Cardiac muscle cell (in vitro differentiated cells and primary cell): ENCODE results near the gene ZNF41. TPM values are rescaled to one million over a fixed set of nuclear protein-coding genes. Genes with fewer than 3 reads are reported as not detected.

Source experiments
- DNase-seq, 2 donors: peaks; one replicate each; pipeline versions ENCODE4 v3.0.0 to v3.0.0-alpha.2; 2010 to 2017; ENCODE audit warnings: low read depth in 1 of 2, low spot score in 1 of 2
- H3K27ac ChIP-seq: fragments of 200-600 bp; sonication (generic); 2 replicates; pipeline ENCODE4 v1.5.1; 2016
- H3K27me3 ChIP-seq: fragments of 200-600 bp; sonication (generic); 2 replicates; pipeline ENCODE4 v1.6.0; 2016; ENCODE audit warnings: control low read depth
- H3K36me3 ChIP-seq: fragments of 200-600 bp; sonication (generic); 2 replicates; pipeline ENCODE4 v1.5.1; 2016; ENCODE audit warnings: control low read depth
- H3K4me1 ChIP-seq: fragments of 200-600 bp; sonication (generic); 2 replicates; pipeline ENCODE4 v1.8.1; 2017; ENCODE audit warnings: low read depth, mild to moderate bottlenecking, mixed run types
- H3K4me3 ChIP-seq: fragments of 200-600 bp; sonication (generic); 2 replicates; pipeline ENCODE4 v1.5.1; 2016; ENCODE audit warnings: mild to moderate bottlenecking
- H3K9me3 ChIP-seq: fragments of 200-600 bp; sonication (generic); 2 replicates; pipeline ENCODE4 v1.5.1; 2017; ENCODE audit warnings: low read depth, mild to moderate bottlenecking, control low read depth
- polyA plus RNA-seq: library from polyadenylated mRNA; unstranded; fragments of >200 nt; fragmentation: Nextera tagmentation; extraction: Ambion mirVana; gene quantifications from 2 replicates; pipeline ENCODE4 v1.2.1, GENCODE V29; 2016
- total RNA-seq: library from RNA; depleted of rRNA; stranded (reverse); fragments of >200 nt; gene quantifications from 2 replicates; pipeline ENCODE4 v1.2.3, GENCODE V29; 2016
- TF ChIP-seq, protein P1 (sequence below): IDR thresholded peaks from 2 replicates; pipeline ENCODE4 v1.5.1; 2012; ENCODE audit warnings: low read depth, mild to moderate bottlenecking, low read length

ZNF41 gene
- total and polyA plus RNA-seq, 2 experiments from 2014 or later = 4.4 to 5.4 TPM

DNA sequence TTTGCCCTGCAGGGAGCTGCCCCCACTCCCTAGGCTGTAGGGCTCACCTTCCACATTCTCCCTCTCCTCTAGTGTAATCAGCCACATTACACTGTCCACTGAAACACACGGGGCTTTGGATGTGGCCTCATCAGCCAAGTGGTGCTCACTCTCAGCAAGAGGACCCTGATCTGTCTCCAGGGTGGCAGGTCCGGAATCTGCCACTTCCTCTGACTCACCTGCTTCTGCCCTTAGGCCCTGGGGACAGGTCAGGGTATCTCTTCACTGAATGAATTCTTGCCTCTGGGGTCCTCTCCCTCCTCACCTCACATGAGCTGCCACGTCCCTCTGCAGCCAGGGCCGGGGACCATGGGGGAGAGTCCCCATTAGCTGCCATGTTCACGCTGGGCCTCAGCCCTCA, 15.9 kb downstream of the ZNF41 start:
- no peak for DNase-seq
- TF ChIP-seq, protein P1, sequence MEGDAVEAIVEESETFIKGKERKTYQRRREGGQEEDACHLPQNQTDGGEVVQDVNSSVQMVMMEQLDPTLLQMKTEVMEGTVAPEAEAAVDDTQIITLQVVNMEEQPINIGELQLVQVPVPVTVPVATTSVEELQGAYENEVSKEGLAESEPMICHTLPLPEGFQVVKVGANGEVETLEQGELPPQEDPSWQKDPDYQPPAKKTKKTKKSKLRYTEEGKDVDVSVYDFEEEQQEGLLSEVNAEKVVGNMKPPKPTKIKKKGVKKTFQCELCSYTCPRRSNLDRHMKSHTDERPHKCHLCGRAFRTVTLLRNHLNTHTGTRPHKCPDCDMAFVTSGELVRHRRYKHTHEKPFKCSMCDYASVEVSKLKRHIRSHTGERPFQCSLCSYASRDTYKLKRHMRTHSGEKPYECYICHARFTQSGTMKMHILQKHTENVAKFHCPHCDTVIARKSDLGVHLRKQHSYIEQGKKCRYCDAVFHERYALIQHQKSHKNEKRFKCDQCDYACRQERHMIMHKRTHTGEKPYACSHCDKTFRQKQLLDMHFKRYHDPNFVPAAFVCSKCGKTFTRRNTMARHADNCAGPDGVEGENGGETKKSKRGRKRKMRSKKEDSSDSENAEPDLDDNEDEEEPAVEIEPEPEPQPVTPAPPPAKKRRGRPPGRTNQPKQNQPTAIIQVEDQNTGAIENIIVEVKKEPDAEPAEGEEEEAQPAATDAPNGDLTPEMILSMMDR = no peak

DNA sequence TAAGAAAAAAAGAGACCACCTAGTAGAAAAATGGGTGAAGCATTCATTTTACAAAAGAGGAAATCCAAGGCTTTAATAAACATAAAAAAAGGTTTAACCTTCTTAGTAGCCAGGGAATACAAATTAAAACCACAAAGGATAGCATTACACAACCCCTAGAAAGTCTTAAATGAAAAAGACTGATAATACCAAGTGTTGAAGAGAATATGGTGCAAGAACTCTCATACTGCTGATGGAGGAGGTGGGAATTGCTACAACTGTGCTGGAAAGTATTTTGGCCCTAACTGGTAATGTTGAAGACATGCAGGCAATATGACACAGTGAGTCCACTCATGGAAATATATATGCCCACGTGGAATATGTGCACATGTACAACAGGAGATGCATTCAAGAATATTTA, 22.5 kb downstream of the ZNF41 start:
- Histone ChIP-seq H3K4me1 (no peaks in the 10 kb centered on the region), H3K9me3 (no peaks in the 10 kb centered on the region), H3K4me3 (no peak overlapping the region), H3K27me3 (no peaks in the 10 kb centered on the region), H3K27ac (no peak overlapping the region), H3K36me3 (no peaks in the 10 kb centered on the region)
- no peak for DNase-seq
- TF ChIP-seq, protein P1 = no peak

More for the DNA sequence above, 15.9 kb downstream of the ZNF41 start:
- H3K27me3 ChIP-seq = no peaks in the 10 kb centered on the region
- H3K9me3 ChIP-seq = no peaks in the 10 kb centered on the region
- no peaks in the 10 kb centered on the region for H3K4me1 ChIP-seq
- H3K4me3 ChIP-seq = no peak overlapping the region
- H3K27ac ChIP-seq = no peak overlapping the region
- H3K36me3 ChIP-seq = no peaks in the 10 kb centered on the region

DNA sequence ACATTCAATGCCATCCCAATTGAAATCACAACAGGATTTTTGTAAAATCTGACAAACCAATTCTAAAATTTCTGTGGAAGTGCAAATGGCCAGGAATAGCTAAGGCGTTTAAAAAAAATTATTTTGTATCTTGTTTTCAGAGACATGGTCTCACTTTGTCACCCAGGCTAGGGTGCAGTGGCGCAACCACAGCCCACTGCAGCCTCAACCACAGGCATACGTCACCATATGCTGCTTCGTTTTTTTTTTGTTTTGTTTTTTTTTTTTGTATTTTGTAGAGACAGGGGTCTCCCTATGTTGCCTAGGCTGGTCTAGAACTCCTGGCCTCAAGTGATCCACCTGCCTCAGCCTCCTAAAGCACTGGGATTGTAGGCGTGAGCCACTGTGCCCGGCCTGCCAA, 24.5 kb downstream of the ZNF41 start:
- Histone ChIP-seq H3K36me3 (no peaks in the 10 kb centered on the region), H3K27me3 (no peaks in the 10 kb centered on the region)
- no peak for DNase-seq

DNA sequence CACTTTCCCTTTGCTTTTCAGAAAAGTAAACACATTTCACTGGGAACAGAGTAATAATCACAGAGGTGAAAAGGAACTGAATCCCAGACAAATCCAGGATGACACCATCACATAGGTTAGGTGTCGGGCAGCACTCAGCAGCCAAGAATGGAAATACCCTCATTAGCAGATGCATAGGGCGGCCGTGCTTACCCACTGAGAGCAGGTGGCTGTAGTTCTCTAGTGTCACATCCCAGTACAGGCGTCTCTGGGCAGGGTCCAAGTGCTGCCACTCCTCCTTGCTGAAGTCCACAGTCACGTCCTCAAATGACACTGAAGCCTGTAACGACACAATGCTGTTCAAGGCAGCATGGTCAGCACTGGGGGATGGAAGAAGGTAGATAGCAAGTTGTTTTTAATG, 26.9 kb downstream of the ZNF41 start:
- TF ChIP-seq, protein P1 = no peak
- no peaks in the 10 kb centered on the region for H3K27me3 ChIP-seq
- H3K4me1 ChIP-seq = no peaks in the 10 kb centered on the region
- no peaks in the 10 kb centered on the region for H3K9me3 ChIP-seq
- H3K4me3 ChIP-seq = no peak overlapping the region
- DNase-seq = no peak
- H3K27ac ChIP-seq = no peak overlapping the region
- H3K36me3 ChIP-seq = no peaks in the 10 kb centered on the region

More for the DNA sequence above, 24.5 kb downstream of the ZNF41 start:
- Histone ChIP-seq H3K27ac (no peak overlapping the region), H3K9me3 (no peaks in the 10 kb centered on the region), H3K4me3 (no peak overlapping the region), H3K4me1 (no peaks in the 10 kb centered on the region)
- TF ChIP-seq, protein P1 = no peak

DNA sequence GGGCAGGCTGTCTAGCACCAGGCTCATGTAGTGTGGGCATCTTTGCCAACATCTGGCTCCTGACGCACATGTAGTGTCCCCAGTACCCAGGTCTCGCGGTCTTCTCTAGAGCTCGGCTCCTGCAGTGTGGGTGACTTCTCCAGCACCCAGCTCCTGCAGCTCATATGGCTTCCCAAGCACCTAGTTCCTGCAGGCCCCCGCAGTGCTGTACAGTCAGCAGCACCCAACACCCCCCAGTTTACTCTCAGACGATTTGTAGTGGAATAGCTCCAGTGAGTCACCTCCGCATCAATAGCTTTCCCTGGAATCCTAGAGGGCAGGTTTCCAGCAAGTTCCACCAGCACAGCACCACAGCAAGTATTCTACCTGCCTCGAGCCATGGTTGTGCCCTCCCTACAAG, 30.9 kb downstream of the ZNF41 start:
- H3K9me3 ChIP-seq = peaks cover 3% of the 10 kb centered on the region
- H3K36me3 ChIP-seq = no peaks in the 10 kb centered on the region
- no peak overlapping the region for H3K4me3 ChIP-seq
- DNase-seq = no peak
- H3K4me1 ChIP-seq = no peaks in the 10 kb centered on the region
- H3K27me3 ChIP-seq = no peaks in the 10 kb centered on the region
- no peak overlapping the region for H3K27ac ChIP-seq
- TF ChIP-seq, protein P1 = no peak
